ENCODE measurements around the gene NDUFC2. TPM values are rescaled to one million over a fixed set of nuclear protein-coding genes. Genes with fewer than 3 reads are reported as not detected.

Gene NDUFC2
- total and polyA plus RNA-seq, 2 experiments from 2014 or later, result 86.6 to 462 TPM

- in situ Hi-C loops (cut with MboI), result no loop called here
- H3K4me3 ChIP-seq, result no peak overlapping the region
- WGBS, 2 experiments (ENCODE audit: low coverage in 1 of 2, low lambda C conversion rate in 2 of 2, missing lambda C conversion rate in 2 of 2), result 80 to 90% methylated on average over 6 of the region's 6 CpGs
- H4K20me1 ChIP-seq (ENCODE audit: insufficient read depth), result no peaks in the 10 kb centered on the region
- DNase-seq, result no peak
- no peaks in the 10 kb centered on the region for H3F3A ChIP-seq (ENCODE audit: insufficient read depth)
- TF ChIP-seq EZH2 (IDR thresholded peaks at IDR 0.05; ENCODE audit: insufficient read depth, poor library complexity, severe bottlenecking) (no peak), EZH2phosphoT487 (IDR thresholded peaks at IDR 0.05; ENCODE audit: insufficient read depth, low read depth) (no peak)
- no peaks in the 10 kb centered on the region for H3K4me1 ChIP-seq (ENCODE audit: insufficient read depth)
- H3K9me3 ChIP-seq (ENCODE audit: low read depth), result no peaks in the 10 kb centered on the region
- H3K9me2 ChIP-seq (ENCODE audit: insufficient read depth), result no peaks in the 10 kb centered on the region
- H3K9ac ChIP-seq, result no peak overlapping the region
- no peak overlapping the region for H2AFZ ChIP-seq
- no peaks in the 10 kb centered on the region for H3K79me2 ChIP-seq (ENCODE audit: insufficient read depth)
- H3K27me3 ChIP-seq (replicated peaks; ENCODE audit: insufficient read depth), result no peaks in the 10 kb centered on the region
- no peaks in the 10 kb centered on the region for H3K36me3 ChIP-seq (ENCODE audit: low read depth)
- H3K4me2 ChIP-seq (ENCODE audit: unreplicated experiment), result no peak overlapping the region
- H3K27ac ChIP-seq, result no peak overlapping the region
Observed at GRCh38 chr11:78021611-78022010, 58.1 kb downstream of the NDUFC2 start.

GRCh38 chr11:78020246-78020645 is 59.4 kb downstream of the NDUFC2 start:
- Histone ChIP-seq H3K4me1 (ENCODE audit: insufficient read depth) (no peaks in the 10 kb centered on the region), H3K36me3 (ENCODE audit: low read depth) (no peaks in the 10 kb centered on the region), H3K79me2 (ENCODE audit: insufficient read depth) (no peaks in the 10 kb centered on the region), H3F3A (ENCODE audit: insufficient read depth) (no peaks in the 10 kb centered on the region), H3K9me3 (ENCODE audit: low read depth) (no peaks in the 10 kb centered on the region), H3K9me2 (ENCODE audit: insufficient read depth) (no peaks in the 10 kb centered on the region), H3K9ac (no peak overlapping the region), H4K20me1 (ENCODE audit: insufficient read depth) (no peaks in the 10 kb centered on the region), H2AFZ (no peak overlapping the region), H3K27me3 (replicated peaks; ENCODE audit: insufficient read depth) (no peaks in the 10 kb centered on the region), H3K4me2 (ENCODE audit: unreplicated experiment) (no peak overlapping the region), H3K4me3 (no peak overlapping the region), H3K27ac (no peak overlapping the region)
- in situ Hi-C loops (cut with MboI), result no loop called here
- DNase-seq, result no peak
- 32 to 40% methylated on average over 3 of the region's 3 CpGs for WGBS, 2 experiments (ENCODE audit: low coverage in 1 of 2, low lambda C conversion rate in 2 of 2, missing lambda C conversion rate in 2 of 2)
- TF ChIP-seq EZH2 (IDR thresholded peaks at IDR 0.05; ENCODE audit: insufficient read depth, poor library complexity, severe bottlenecking) (no peak), EZH2phosphoT487 (IDR thresholded peaks at IDR 0.05; ENCODE audit: insufficient read depth, low read depth) (no peak)

GRCh38 chr11:78019808-78020207 is 59.9 kb downstream of the NDUFC2 start:
- H4K20me1 ChIP-seq (ENCODE audit: insufficient read depth), result no peaks in the 10 kb centered on the region
- no peaks in the 10 kb centered on the region for H3K79me2 ChIP-seq (ENCODE audit: insufficient read depth)
- no peaks in the 10 kb centered on the region for H3K27me3 ChIP-seq (replicated peaks; ENCODE audit: insufficient read depth)
- in situ Hi-C loops (cut with MboI), result no loop called here
- TF ChIP-seq EZH2phosphoT487 (IDR thresholded peaks at IDR 0.05; ENCODE audit: insufficient read depth, low read depth) (no peak), EZH2 (IDR thresholded peaks at IDR 0.05; ENCODE audit: insufficient read depth, poor library complexity, severe bottlenecking) (no peak)
- no peak overlapping the region for H3K9ac ChIP-seq
- no peak overlapping the region for H2AFZ ChIP-seq
- no peak overlapping the region for H3K4me2 ChIP-seq (ENCODE audit: unreplicated experiment)
- H3K9me3 ChIP-seq (ENCODE audit: low read depth), result no peaks in the 10 kb centered on the region
- H3K4me3 ChIP-seq, result no peak overlapping the region
- H3F3A ChIP-seq (ENCODE audit: insufficient read depth), result no peaks in the 10 kb centered on the region
- no peaks in the 10 kb centered on the region for H3K36me3 ChIP-seq (ENCODE audit: low read depth)
- no peaks in the 10 kb centered on the region for H3K4me1 ChIP-seq (ENCODE audit: insufficient read depth)
- no peak for DNase-seq
- no peak overlapping the region for H3K27ac ChIP-seq
- WGBS, 2 experiments (ENCODE audit: low coverage in 1 of 2, low lambda C conversion rate in 2 of 2, missing lambda C conversion rate in 2 of 2), result 55% methylated on average over 4 of the region's 4 CpGs
- no peaks in the 10 kb centered on the region for H3K9me2 ChIP-seq (ENCODE audit: insufficient read depth)

Other genes starting within 250 kb of the NDUFC2 start
- gene INTS4, start 85.2 kb downstream of the NDUFC2 start, total RNA-seq (2014; rRNA removed; shearing (Covaris generic)), result 27.3 and 29.3 TPM in 2 replicates
- gene INTS4, start 85.2 kb downstream of the NDUFC2 start, polyA plus RNA-seq (2016; fragmentation: Nextera tagmentation; extraction: Ambion mirVana), result 25.8 and 27.0 TPM in 2 replicates
- gene KCTD14, start 56.6 kb downstream of the NDUFC2 start, total RNA-seq (2014; rRNA removed; shearing (Covaris generic)), result 0.63 and 1.4 TPM in 2 replicates
- gene KCTD14, start 56.6 kb downstream of the NDUFC2 start, polyA plus RNA-seq (2016; fragmentation: Nextera tagmentation; extraction: Ambion mirVana), result 0.85 and 1.0 TPM in 2 replicates
- gene THRSP, start 16.0 kb downstream of the NDUFC2 start, total RNA-seq (2014; rRNA removed; shearing (Covaris generic)), result not detected in 2 replicates
- gene THRSP, start 16.0 kb downstream of the NDUFC2 start, polyA plus RNA-seq (2016; fragmentation: Nextera tagmentation; extraction: Ambion mirVana), result not detected in 2 replicates
- gene ALG8, start 59.8 kb upstream of the NDUFC2 start, total RNA-seq (2014; rRNA removed; shearing (Covaris generic)), result 41.6 and 42.2 TPM in 2 replicates
- gene ALG8, start 59.8 kb upstream of the NDUFC2 start, polyA plus RNA-seq (2016; fragmentation: Nextera tagmentation; extraction: Ambion mirVana), result 57.2 and 59.9 TPM in 2 replicates
- gene KCTD21, start 108.8 kb upstream of the NDUFC2 start, total RNA-seq (2014; rRNA removed; shearing (Covaris generic)), result 7.5 and 13.1 TPM in 2 replicates
- gene KCTD21, start 108.8 kb upstream of the NDUFC2 start, polyA plus RNA-seq (2016; fragmentation: Nextera tagmentation; extraction: Ambion mirVana), result 5.7 and 7.6 TPM in 2 replicates
- gene USP35, start 109.1 kb upstream of the NDUFC2 start, total RNA-seq (2014; rRNA removed; shearing (Covaris generic)), result 7.0 and 8.9 TPM in 2 replicates
- 2.2 and 2.7 TPM in 2 replicates for gene USP35, start 109.1 kb upstream of the NDUFC2 start, polyA plus RNA-seq (2016; fragmentation: Nextera tagmentation; extraction: Ambion mirVana)

All from GM23248 (cell line).